GM06990 (cell line): Measurements from ENCODE around the gene MARK4.

Source experiments
- DNase-seq: peaks from one replicate; pipeline ENCODE4 v3.0.0-alpha.2; 2011; ENCODE audit not compliant: insufficient read length; ENCODE audit errors: extremely low read depth
- H3K27me3 ChIP-seq: replicated peaks from 2 replicates; pipeline ENCODE4 v1.6.0; 2011; ENCODE audit warnings: low read length; ENCODE audit not compliant: control insufficient read depth, insufficient read depth
- H3K36me3 ChIP-seq: 2 replicates; pipeline ENCODE4 v1.5.1; 2011; ENCODE audit warnings: low read length; ENCODE audit not compliant: control insufficient read depth, insufficient read depth
- H3K4me3 ChIP-seq: replicated peaks from 2 replicates; pipeline ENCODE4 v1.5.1; 2011; ENCODE audit warnings: low read depth, mild to moderate bottlenecking, control low read depth, low read length
- TF ChIP-seq, protein P1 (sequence below): IDR thresholded peaks from 2 replicates; pipeline ENCODE4 v1.5.1; 2011; ENCODE audit warnings: low read length, control low read depth, mild to moderate bottlenecking, inconsistent platforms; ENCODE audit not compliant: insufficient read depth, poor library complexity, severe bottlenecking

Gene MARK4

GRCh38 chr19:45296355-45296754, 45.3 kb downstream of the MARK4 start:
- Histone ChIP-seq H3K36me3 (peaks cover 1% of the 10 kb centered on the region), H3K4me3 (no peak overlapping the region), H3K27me3 (no peaks in the 10 kb centered on the region)
- TF ChIP-seq, protein P1, sequence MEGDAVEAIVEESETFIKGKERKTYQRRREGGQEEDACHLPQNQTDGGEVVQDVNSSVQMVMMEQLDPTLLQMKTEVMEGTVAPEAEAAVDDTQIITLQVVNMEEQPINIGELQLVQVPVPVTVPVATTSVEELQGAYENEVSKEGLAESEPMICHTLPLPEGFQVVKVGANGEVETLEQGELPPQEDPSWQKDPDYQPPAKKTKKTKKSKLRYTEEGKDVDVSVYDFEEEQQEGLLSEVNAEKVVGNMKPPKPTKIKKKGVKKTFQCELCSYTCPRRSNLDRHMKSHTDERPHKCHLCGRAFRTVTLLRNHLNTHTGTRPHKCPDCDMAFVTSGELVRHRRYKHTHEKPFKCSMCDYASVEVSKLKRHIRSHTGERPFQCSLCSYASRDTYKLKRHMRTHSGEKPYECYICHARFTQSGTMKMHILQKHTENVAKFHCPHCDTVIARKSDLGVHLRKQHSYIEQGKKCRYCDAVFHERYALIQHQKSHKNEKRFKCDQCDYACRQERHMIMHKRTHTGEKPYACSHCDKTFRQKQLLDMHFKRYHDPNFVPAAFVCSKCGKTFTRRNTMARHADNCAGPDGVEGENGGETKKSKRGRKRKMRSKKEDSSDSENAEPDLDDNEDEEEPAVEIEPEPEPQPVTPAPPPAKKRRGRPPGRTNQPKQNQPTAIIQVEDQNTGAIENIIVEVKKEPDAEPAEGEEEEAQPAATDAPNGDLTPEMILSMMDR: no peak
- DNase-seq: no peak

DNA sequence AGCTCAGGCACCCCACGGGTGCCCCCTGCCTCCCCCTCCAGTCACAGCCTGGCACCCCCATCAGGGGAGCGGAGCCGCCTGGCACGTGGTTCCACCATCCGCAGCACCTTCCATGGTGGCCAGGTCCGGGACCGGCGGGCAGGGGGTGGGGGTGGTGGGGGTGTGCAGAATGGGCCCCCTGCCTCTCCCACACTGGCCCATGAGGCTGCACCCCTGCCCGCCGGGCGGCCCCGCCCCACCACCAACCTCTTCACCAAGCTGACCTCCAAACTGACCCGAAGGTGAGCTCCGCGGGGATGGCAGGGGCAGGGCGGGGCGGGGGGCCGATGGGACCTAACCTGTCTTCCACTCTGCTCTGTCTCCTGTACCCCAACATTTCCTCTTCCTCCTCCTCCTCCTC, 46.6 kb downstream of the MARK4 start:
- peaks cover 1% of the 10 kb centered on the region for H3K36me3 ChIP-seq
- TF ChIP-seq, protein P1: no peak
- no peak for DNase-seq
- no peak overlapping the region for H3K4me3 ChIP-seq
- no peaks in the 10 kb centered on the region for H3K27me3 ChIP-seq

- H3K36me3 ChIP-seq: peaks cover 1% of the 10 kb centered on the region
- H3K4me3 ChIP-seq: no peak overlapping the region
- no peak for DNase-seq
- H3K27me3 ChIP-seq: no peaks in the 10 kb centered on the region
- TF ChIP-seq, protein P1: no peak
Measured at GRCh38 chr19:45298264-45298663, 47.2 kb downstream of the MARK4 start.

- TF ChIP-seq, protein P1: no peak
- no peak overlapping the region for H3K4me3 ChIP-seq
- no peak for DNase-seq
- H3K27me3 ChIP-seq: no peaks in the 10 kb centered on the region
- peaks cover 1% of the 10 kb centered on the region for H3K36me3 ChIP-seq
Measured at GRCh38 chr19:45299719-45300118, 48.6 kb downstream of the MARK4 start.

DNA sequence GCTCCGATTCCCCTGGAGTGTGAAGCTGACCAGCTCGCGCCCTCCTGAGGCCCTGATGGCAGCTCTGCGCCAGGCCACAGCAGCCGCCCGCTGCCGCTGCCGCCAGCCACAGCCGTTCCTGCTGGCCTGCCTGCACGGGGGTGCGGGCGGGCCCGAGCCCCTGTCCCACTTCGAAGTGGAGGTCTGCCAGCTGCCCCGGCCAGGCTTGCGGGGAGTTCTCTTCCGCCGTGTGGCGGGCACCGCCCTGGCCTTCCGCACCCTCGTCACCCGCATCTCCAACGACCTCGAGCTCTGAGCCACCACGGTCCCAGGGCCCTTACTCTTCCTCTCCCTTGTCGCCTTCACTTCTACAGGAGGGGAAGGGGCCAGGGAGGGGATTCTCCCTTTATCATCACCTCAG, 51.3 kb downstream of the MARK4 start:
- no peak for DNase-seq
- TF ChIP-seq, protein P1: no peak
- H3K36me3 ChIP-seq: no peaks in the 10 kb centered on the region; the same call in 1 of the 2 replicates
- H3K4me3 ChIP-seq: no peak overlapping the region
- H3K27me3 ChIP-seq: no peaks in the 10 kb centered on the region
